ENCODE measurements around the gene SMARCC2.

Gene SMARCC2

GRCh38 chr12:56122637-56123036 lies 66.6 kb downstream of the SMARCC2 start:
- Histone ChIP-seq H3K36me3 (peaks cover 23% of the 10 kb centered on the region), H3K4me1 (ENCODE audit: control insufficient read depth in 1 of 2, insufficient read depth in 1 of 2, low read depth in 1 of 2, low read length in 1 of 2) (peaks cover 56 to 60% of the 10 kb centered on the region in 2 experiments), H3K27me3 (no peaks in the 10 kb centered on the region), H3K4me3 (ENCODE audit: low read depth in 1 of 2, low read length in 1 of 2) (no peak overlapping the region), H3K27ac (peak overlapping the region; percentile 36), H3K9me3 (no peaks in the 10 kb centered on the region)
- no peak for TF ChIP-seq CTCF (IDR thresholded peaks at IDR 0.05)

DNA sequence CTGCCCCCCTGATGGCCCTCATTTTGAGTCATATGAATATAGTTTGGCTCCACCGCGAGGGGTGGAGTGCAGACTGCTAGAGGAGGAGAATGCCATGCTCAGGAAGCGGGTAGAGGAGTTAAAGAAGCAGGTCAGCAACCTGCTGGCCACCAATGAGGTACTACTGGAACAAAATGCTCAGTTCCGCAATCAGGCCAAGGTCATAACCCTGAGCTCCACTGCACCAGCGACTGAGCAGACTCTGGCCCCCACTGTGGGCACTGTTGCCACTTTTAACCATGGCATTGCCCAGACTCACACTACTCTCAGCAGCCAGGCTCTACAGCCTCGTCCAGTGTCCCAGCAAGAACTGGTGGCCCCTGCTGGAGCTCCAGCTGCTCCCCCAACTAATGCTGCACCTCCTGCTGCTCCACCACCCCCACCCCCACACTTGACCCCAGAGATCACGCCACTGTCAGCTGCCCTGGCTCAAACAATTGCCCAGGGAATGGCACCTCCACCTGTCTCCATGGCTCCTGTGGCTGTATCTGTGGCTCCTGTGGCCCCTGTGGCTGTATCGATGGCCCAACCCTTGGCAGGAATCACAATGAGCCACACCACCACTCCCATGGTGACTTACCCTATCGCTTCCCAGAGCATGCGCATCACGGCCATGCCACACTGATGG lies 67.9 kb downstream of the SMARCC2 start:
- TF ChIP-seq CTCF (IDR thresholded peaks at IDR 0.05), result no peak
- no peaks in the 10 kb centered on the region for H3K9me3 ChIP-seq
- H3K36me3 ChIP-seq, result peaks cover 23% of the 10 kb centered on the region
- no peaks in the 10 kb centered on the region for H3K27me3 ChIP-seq
- H3K4me3 ChIP-seq (ENCODE audit: low read depth in 1 of 2, low read length in 1 of 2), result no peak overlapping the region
- no peak overlapping the region for H3K27ac ChIP-seq
- peaks cover 50 to 56% of the 10 kb centered on the region in 2 experiments for H3K4me1 ChIP-seq (ENCODE audit: control insufficient read depth in 1 of 2, insufficient read depth in 1 of 2, low read depth in 1 of 2, low read length in 1 of 2)

DNA sequence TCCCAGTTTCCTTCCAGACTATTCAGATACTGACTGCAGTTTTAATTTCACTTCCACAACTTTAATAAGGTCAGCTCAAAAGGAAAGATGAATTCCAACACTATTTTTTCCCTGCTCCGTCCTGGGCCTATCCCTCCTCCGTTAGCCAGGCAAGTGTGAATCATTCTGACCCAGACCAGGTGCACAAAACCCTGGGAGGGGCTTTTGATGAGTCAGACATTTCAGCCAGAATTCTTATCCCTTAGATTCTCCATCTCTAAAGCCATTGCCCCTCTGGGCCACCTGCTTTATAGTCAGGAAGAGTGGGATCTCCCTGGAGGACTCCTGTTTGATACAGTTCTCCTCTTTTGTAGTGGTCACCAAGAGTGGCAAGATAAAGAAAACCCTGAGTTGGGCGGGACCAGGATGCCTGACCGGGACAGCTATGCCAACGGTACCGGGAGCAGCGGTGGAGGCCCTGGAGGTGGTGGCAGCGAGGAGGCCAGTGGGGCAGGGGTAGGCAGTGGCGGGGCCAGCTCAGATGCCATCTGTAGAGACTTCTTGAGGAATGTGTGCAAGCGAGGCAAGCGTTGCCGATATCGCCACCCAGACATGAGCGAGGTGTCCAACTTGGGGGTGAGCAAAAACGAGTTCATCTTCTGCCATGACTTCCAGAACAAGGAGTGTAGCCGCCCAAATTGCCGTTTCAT lies 69.0 kb downstream of the SMARCC2 start:
- Histone ChIP-seq H3K4me1 (ENCODE audit: control insufficient read depth in 1 of 2, insufficient read depth in 1 of 2, low read depth in 1 of 2, low read length in 1 of 2) (peaks cover 44 to 50% of the 10 kb centered on the region in 2 experiments), H3K4me3 (ENCODE audit: low read depth in 1 of 2, low read length in 1 of 2) (no peak overlapping the region), H3K27ac (no peak overlapping the region), H3K36me3 (peaks cover 23% of the 10 kb centered on the region), H3K27me3 (no peaks in the 10 kb centered on the region), H3K9me3 (no peaks in the 10 kb centered on the region)
- TF ChIP-seq CTCF (IDR thresholded peaks at IDR 0.05), result no peak

DNA sequence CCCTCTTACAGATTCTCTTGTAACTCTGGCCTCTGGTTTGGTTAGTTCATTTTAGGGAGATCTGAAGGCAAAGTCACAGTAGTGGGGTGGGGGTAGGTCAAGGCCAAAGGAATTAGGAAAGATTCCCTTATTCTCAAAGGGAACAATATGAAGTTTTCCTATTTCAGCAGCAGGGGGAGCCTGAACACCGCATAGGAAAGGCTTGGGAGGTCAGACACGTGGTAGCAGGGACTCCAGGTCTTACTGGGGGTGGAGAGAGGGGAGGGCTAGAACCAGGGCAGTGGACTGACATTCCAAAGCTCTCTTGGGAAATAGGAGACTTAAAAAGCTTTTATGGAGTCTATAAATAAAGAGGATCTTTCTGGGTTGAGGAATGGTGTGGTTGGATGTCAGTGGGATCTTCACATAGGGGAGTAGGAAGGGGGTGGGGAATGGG lies 69.9 kb downstream of the SMARCC2 start:
- peaks cover 42 to 44% of the 10 kb centered on the region in 2 experiments for H3K4me1 ChIP-seq (ENCODE audit: control insufficient read depth in 1 of 2, insufficient read depth in 1 of 2, low read depth in 1 of 2, low read length in 1 of 2)
- H3K9me3 ChIP-seq, result no peaks in the 10 kb centered on the region
- H3K36me3 ChIP-seq, result peaks cover 23% of the 10 kb centered on the region
- H3K27me3 ChIP-seq, result no peaks in the 10 kb centered on the region
- peak; percentile 80 for TF ChIP-seq CTCF (IDR thresholded peaks at IDR 0.05)
- H3K27ac ChIP-seq, result peak overlapping the region; percentile 96
- peak overlapping the region; percentile 87 to 96 for H3K4me3 ChIP-seq (ENCODE audit: low read depth in 1 of 2, low read length in 1 of 2)

DNA sequence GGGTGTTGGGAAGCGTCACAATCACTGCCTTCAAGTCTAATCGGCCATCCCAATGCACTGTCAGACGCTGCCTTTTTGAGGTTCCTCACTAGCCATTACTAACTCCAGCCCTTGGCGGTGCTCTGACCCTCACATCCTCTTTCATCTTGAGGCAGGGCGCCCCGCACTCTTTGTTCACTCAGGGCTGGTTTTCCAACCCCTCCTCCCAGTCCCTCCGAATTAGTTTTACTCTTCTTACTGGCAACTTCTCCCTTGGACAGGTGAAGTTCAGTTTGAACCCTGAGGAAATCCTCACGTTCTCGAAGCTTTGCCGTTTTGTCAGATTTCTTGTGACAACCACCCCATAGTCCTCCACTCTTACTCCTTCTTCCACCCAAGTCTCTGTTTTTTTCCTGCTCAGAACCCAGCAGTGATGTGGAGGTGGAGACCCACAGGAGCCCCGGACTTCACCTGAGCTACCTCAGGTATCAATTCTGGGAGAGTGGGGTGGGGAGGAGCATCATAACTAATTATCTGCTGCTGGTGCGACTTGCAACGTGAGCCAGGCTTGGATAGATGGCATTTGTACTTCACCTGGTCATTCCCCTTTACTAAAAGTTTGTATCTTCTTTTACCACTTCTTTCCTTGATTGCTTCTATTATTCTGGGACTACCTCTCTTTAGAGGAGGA lies 70.5 kb downstream of the SMARCC2 start:
- H3K4me3 ChIP-seq (ENCODE audit: low read depth in 1 of 2, low read length in 1 of 2), result peak overlapping the region; percentile 87 to 96
- H3K27me3 ChIP-seq, result no peaks in the 10 kb centered on the region
- peaks cover 36 to 38% of the 10 kb centered on the region in 2 experiments for H3K4me1 ChIP-seq (ENCODE audit: control insufficient read depth in 1 of 2, insufficient read depth in 1 of 2, low read depth in 1 of 2, low read length in 1 of 2)
- TF ChIP-seq CTCF (IDR thresholded peaks at IDR 0.05), result no peak
- peak overlapping the region; percentile 96 for H3K27ac ChIP-seq
- H3K9me3 ChIP-seq, result no peaks in the 10 kb centered on the region
- H3K36me3 ChIP-seq, result peaks cover 23% of the 10 kb centered on the region
